Tibial nerve (tissue), 4 donors: ENCODE data around the gene KLHL22. TPM values are rescaled to one million over a fixed set of nuclear protein-coding genes. Genes with fewer than 3 reads are reported as not detected.
A peak's percentile ranks its signal among the peaks of the same experiment; 100 is the strongest.
"Not testable (repeated sequence)": the region's sequence is repeated elsewhere in the genome, so short reads cannot be mapped to it uniquely, and the experiment has no call there.

Experiments used
- DNase-seq, 2 donors: peaks; one replicate each; pipeline ENCODE4 v3.0.0-alpha.2; 2019; ENCODE audit warnings: low spot score in 2 of 2
- H3K27ac ChIP-seq, 4 donors: fragments of 200-600 bp; sonication (generic) in 3 of 4; one replicate each; pipeline ENCODE4 v1.5.1; 2017 to 2019; ENCODE audit warnings: mild to moderate bottlenecking in 1 of 4
- H3K27me3 ChIP-seq, 2 donors: fragments of 200-600 bp; sonication (generic) in 1 of 2; one replicate each; pipeline versions ENCODE4 v1.5.1 to v1.6.0; 2017 to 2019
- H3K36me3 ChIP-seq, 3 donors: fragments of 200-600 bp; sonication (generic); one replicate each; pipeline ENCODE4 v1.5.1; 2018 to 2019
- H3K4me1 ChIP-seq, 4 donors: fragments of 200-600 bp; sonication (generic) in 3 of 4; one replicate each; pipeline ENCODE4 v1.5.1; 2017 to 2019
- H3K4me3 ChIP-seq, 4 donors: fragments of 200-600 bp; sonication (generic) in 3 of 4; one replicate each; pipeline ENCODE4 v1.5.1; 2017 to 2019; ENCODE audit warnings: mild to moderate bottlenecking in 1 of 4, moderate library complexity in 1 of 4
- H3K9me3 ChIP-seq, 4 donors: fragments of 200-600 bp; sonication (generic) in 3 of 4; one replicate each; pipeline ENCODE4 v1.5.1; 2017 to 2019
- CTCF ChIP-seq, 5 experiments: fragments of 200-600 bp in 3 of 5; fragments of 450-650 bp in 2 of 5; sonication (generic) in 3 of 5; IDR thresholded peaks; one replicate each; pipeline ENCODE4 v1.5.1; 2016 to 2019; ENCODE audit warnings: antibody characterized with exemption in 5 of 5, mild to moderate bottlenecking in 3 of 5, moderate library complexity in 2 of 5
- EP300 ChIP-seq, 2 donors: sonication (generic); formaldehyde crosslinking; IDR thresholded peaks; one replicate each; pipeline ENCODE4 v1.6.1; 2017; ENCODE audit warnings: antibody characterized with exemption in 2 of 2, mild to moderate bottlenecking in 1 of 2
- POLR2A ChIP-seq, 2 donors: fragments of 450-650 bp; IDR thresholded peaks; one replicate each; pipeline ENCODE4 v1.6.1; 2017; ENCODE audit warnings: antibody characterized with exemption in 2 of 2, mild to moderate bottlenecking in 2 of 2, moderate library complexity in 2 of 2
- WGBS, 2 donors: methylation state at CpG; one replicate each; pipeline ENCODE4 v1.1.5; 2018; 5-methylcytosine and 5-hydroxymethylcytosine counted together
- total RNA-seq, 4 donors: library from RNA; depleted of rRNA; stranded (reverse); fragments of >200 nt; gene quantifications; one replicate each; pipeline ENCODE4 v1.1.0, GENCODE V29; 2016

The KLHL22 gene
- total RNA-seq, 4 donors from 2014 or later: 31.6 to 50.4 (median 41.4) TPM

GRCh38 chr22:20509344-20510047 is 13.9 kb upstream of the KLHL22 start:
- H3K27me3 ChIP-seq: no peaks in the 10 kb centered on the region
- WGBS, 2 donors: 24 to 26% methylated on average over 7 of the region's 7 CpGs
- TF ChIP-seq POLR2A (IDR thresholded peaks at IDR 0.05): peak in 1 of 2 donors; percentile 23
- no peak for TF ChIP-seq CTCF (IDR thresholded peaks at IDR 0.05)
- peak in 1 of 2 donors; percentile 59 for TF ChIP-seq EP300 (IDR thresholded peaks at IDR 0.05)
- peak overlapping the region; percentile 92 to 98 (median 96) for H3K27ac ChIP-seq
- DNase-seq: peak; percentile 31 to 79
- H3K36me3 ChIP-seq: no peaks in the 10 kb centered on the region
- peak overlapping the region; percentile 68 to 95 (median 92) for H3K4me3 ChIP-seq
- H3K4me1 ChIP-seq: peaks cover 9 to 69% (median 39%) of the 10 kb centered on the region in 4 donors
- no peaks in the 10 kb centered on the region for H3K9me3 ChIP-seq

GRCh38 chr22:20508815-20509271 is 13.2 kb upstream of the KLHL22 start:
- Histone ChIP-seq H3K27me3 (no peaks in the 10 kb centered on the region), H3K9me3 (no peaks in the 10 kb centered on the region), H3K4me1 (peaks cover 9 to 63% (median 36%) of the 10 kb centered on the region in 4 donors), H3K4me3 (peak overlapping the region; percentile 68 to 95 (median 92)), H3K27ac (peak overlapping the region; percentile 92 to 98 (median 96)), H3K36me3 (no peaks in the 10 kb centered on the region)
- no peak for DNase-seq
- 28 to 31% methylated on average over 10 of the region's 10 CpGs for WGBS, 2 donors
- TF ChIP-seq CTCF (IDR thresholded peaks at IDR 0.05) (no peak), EP300 (IDR thresholded peaks at IDR 0.05) (no peak), POLR2A (IDR thresholded peaks at IDR 0.05) (no peak)

- H3K4me1 ChIP-seq: peaks cover 9 to 57% (median 33%) of the 10 kb centered on the region in 4 donors
- not testable (repeated sequence) for H3K27me3 ChIP-seq, DNase-seq, H3K9me3 ChIP-seq, H3K36me3 ChIP-seq
- H3K27ac ChIP-seq: peak overlapping the region; percentile 92 to 98 (median 96)
- H3K4me3 ChIP-seq: peak overlapping the region; percentile 68 to 95 (median 92)
- whole genome bisulfite sequencing, 2 donors: 2% methylated on average over 21 of the region's 21 CpGs
Observed at GRCh38 chr22:20508067-20508755, 12.6 kb upstream of the KLHL22 start.

- Histone ChIP-seq H3K27me3 (no peaks in the 10 kb centered on the region), H3K4me3 (peak within 1 kb of the TSS; percentile 68 to 95 (median 92)), H3K9me3 (no peaks in the 10 kb centered on the region), H3K36me3 (no peaks in the 10 kb centered on the region), H3K27ac (peak within 1 kb of the TSS; percentile 92 to 98 (median 96)), H3K4me1 (peaks cover 9 to 51% (median 33%) of the 10 kb centered on the region in 4 donors)
- peak; percentile 84 to 87 for DNase-seq
- TF ChIP-seq CTCF (IDR thresholded peaks at IDR 0.05) (peak in 2 of 5 experiments; percentile 14 to 39), EP300 (IDR thresholded peaks at IDR 0.05) (peak; percentile 77 to 95), POLR2A (IDR thresholded peaks at IDR 0.05) (peak; percentile 72 to 88)
- WGBS, 2 donors: 1 to 2% methylated on average over 18 to 30 of the region's 58 CpGs
Observed at GRCh38 chr22:20507253-20508066, 11.9 kb upstream of the KLHL22 start, which contains the start of gene MED15. MED15 (plus strand) TSS chr22:20507610; CDS start chr22:20507679, 69 bp downstream.

GRCh38 chr22:20506543-20507252 is 11.1 kb upstream of the KLHL22 start:
- WGBS, 2 donors: 67 to 69% methylated on average over 13 of the region's 13 CpGs

GRCh38 chr22:20504293-20504922 is 8.8 kb upstream of the KLHL22 start:
- not testable (repeated sequence) for H3K4me3 ChIP-seq, H3K9me3 ChIP-seq, H3K27ac ChIP-seq, H3K27me3 ChIP-seq, DNase-seq
- peaks cover 0 to 26% (median 0%) of the 10 kb centered on the region in 3 donors for H3K36me3 ChIP-seq
- WGBS, 2 donors: 74 to 78% methylated on average over 5 of the region's 5 CpGs
- peaks cover 0 to 21% (median 10%) of the 10 kb centered on the region in 4 donors for H3K4me1 ChIP-seq

More at GRCh38 chr22:20506543-20507252, 11.1 kb upstream of the KLHL22 start:
- no peak for DNase-seq
- Histone ChIP-seq H3K4me3 (peak overlapping the region; percentile 68 to 95 (median 92)), H3K27ac (peak overlapping the region; percentile 92 to 98 (median 96)), H3K4me1 (peaks cover 9 to 44% (median 31%) of the 10 kb centered on the region in 4 donors), H3K36me3 (peaks cover 0 to 5% (median 0%) of the 10 kb centered on the region in 3 donors), H3K27me3 (no peaks in the 10 kb centered on the region), H3K9me3 (no peaks in the 10 kb centered on the region)
- TF ChIP-seq CTCF (IDR thresholded peaks at IDR 0.05) (no peak), EP300 (IDR thresholded peaks at IDR 0.05) (no peak), POLR2A (IDR thresholded peaks at IDR 0.05) (no peak)
